HepG2 (cell line): Measurements from ENCODE around the gene LEF1. TPM values are rescaled to one million over a fixed set of nuclear protein-coding genes. Genes with fewer than 3 reads are reported as not detected.

Source experiments
- ATAC-seq: fragments of 200-7000 bp; cut with Tn5 transposase; 3 replicates; pipeline ENCODE4 v1.9.1; 2020; ENCODE audit warnings: mild to moderate bottlenecking, moderate library complexity
- BruUV-seq: library from RNA; stranded (reverse); fragments of 400-500 nt; replicated peaks from 2 replicates; lab custom pipeline; 2021; lab: Mats Ljungman, UMichigan
- CTCF ChIA-PET: fragments of 300-600 bp; formaldehyde crosslinking; extraction: SDS; loops from one replicate; lab custom pipeline; 2021; ENCODE audit warnings: low total read pairs, inconsistent platforms, low intra/inter-chr PET ratio; lab: Yijun Ruan, JAX
- POLR2A ChIA-PET: fragments of 350-600 bp; sonication (Branson Sonifier 250); formaldehyde crosslinking; loops from one replicate; lab custom pipeline; 2020; ENCODE audit warnings: antibody characterized with exemption, inconsistent platforms; lab: Yijun Ruan, JAX
- DNase-seq: peaks from one replicate; pipeline ENCODE4 v3.0.0-alpha.2; 2015; ENCODE audit warnings: low spot score
- FAIRE-seq: peaks from 3 replicates; lab custom pipeline; 2011; peaks lifted over from hg19 to GRCh38; lab: Jason Lieb, UNC
- H2AFZ ChIP-seq: one replicate; pipeline ENCODE4 v1.6.1; 2011; ENCODE audit warnings: low read length, inconsistent platforms
- H3K27ac ChIP-seq: fragments of 300-600 bp; 3 replicates; pipeline ENCODE4 v1.8.0; 2011; ENCODE audit warnings: mixed run types, mild to moderate bottlenecking, mixed read lengths, low read length, inconsistent platforms; ENCODE audit not compliant: insufficient read depth; ENCODE audit errors: extremely low read length
- H3K27me3 ChIP-seq, 2 experiments: fragments of 200-600 bp in 1 of 2; 2 replicates in 1 of 2; 3 replicates in 1 of 2; pipeline versions ENCODE4 v1.6.0 to v1.8.0; 2011; ENCODE audit warnings: low read length in 2 of 2, mild to moderate bottlenecking in 2 of 2, moderate library complexity in 2 of 2, inconsistent platforms in 1 of 2; ENCODE audit not compliant: insufficient read depth in 2 of 2, control insufficient read depth in 1 of 2
- H3K36me3 ChIP-seq, 2 experiments: fragments of 200-600 bp in 1 of 2; replicated peaks in 1 of 2; 2 replicates in 1 of 2; 3 replicates in 1 of 2; pipeline versions ENCODE4 v1.5.1 to v1.8.0; 2011; ENCODE audit warnings: low read length in 2 of 2, inconsistent platforms in 1 of 2; ENCODE audit not compliant: insufficient read depth in 2 of 2, control insufficient read depth in 1 of 2
- H3K4me1 ChIP-seq: 2 replicates; pipeline ENCODE4 v1.5.1; 2012; ENCODE audit warnings: low read length, inconsistent platforms; ENCODE audit not compliant: insufficient read depth
- H3K4me2 ChIP-seq: 2 replicates; pipeline ENCODE4 v1.6.0; 2011; ENCODE audit warnings: low read depth, low read length, inconsistent platforms
- H3K4me3 ChIP-seq, 3 experiments: fragments of 200-600 bp in 1 of 3; sonication (generic), shearing (Covaris generic) in 1 of 3; replicated peaks in 1 of 3; 2 replicates each; pipeline ENCODE4 v1.5.1; 2011 to 2016; ENCODE audit warnings: low read length in 3 of 3, inconsistent platforms in 2 of 3, low read depth in 2 of 3, mild to moderate bottlenecking in 2 of 3, control low read depth in 1 of 3, mixed read lengths in 1 of 3; ENCODE audit not compliant: insufficient read depth in 1 of 3
- H3K79me2 ChIP-seq: one replicate; pipeline ENCODE4 v1.6.1; 2011; ENCODE audit warnings: low read length, inconsistent platforms; ENCODE audit not compliant: insufficient read depth
- H3K9ac ChIP-seq: 2 replicates; pipeline ENCODE4 v1.6.0; 2011; ENCODE audit warnings: mild to moderate bottlenecking, low read depth, low read length, inconsistent platforms; ENCODE audit not compliant: insufficient read depth
- H3K9me3 ChIP-seq: 2 replicates; pipeline ENCODE4 v1.5.1; 2012; ENCODE audit warnings: mild to moderate bottlenecking, low read length
- H4K20me1 ChIP-seq: 2 replicates; pipeline ENCODE4 v1.6.0; 2011; ENCODE audit warnings: inconsistent platforms, mild to moderate bottlenecking, low read length, moderate library complexity; ENCODE audit not compliant: insufficient read depth
- CEBPB ChIP-seq: IDR thresholded peaks from 2 replicates; pipeline ENCODE4 v1.6.1; 2011; ENCODE audit warnings: low read depth, low read length, improper control_type of control experiment, borderline replicate concordance
- FOSL2 ChIP-seq: sonication (generic); formaldehyde crosslinking; IDR thresholded peaks from 2 replicates; pipeline ENCODE4 v1.4.0; 2020; ENCODE audit warnings: missing genetic modification reagents
- MYC ChIP-seq: sonication (generic); formaldehyde crosslinking; IDR thresholded peaks from 2 replicates; pipeline ENCODE4 v1.9.0; 2021; ENCODE audit warnings: missing genetic modification reagents, borderline replicate concordance
- NBN ChIP-seq: fragments of 450-650 bp; conservative IDR thresholded peaks from 2 replicates; pipeline ENCODE4 v1.6.1; 2017
- PHF21A ChIP-seq: sonication (generic); formaldehyde crosslinking; IDR thresholded peaks from 2 replicates; pipeline ENCODE4 v1.5.0; 2020; ENCODE audit warnings: mild to moderate bottlenecking, missing genetic modification reagents
- SETDB1 ChIP-seq: sonication (generic); formaldehyde crosslinking; IDR thresholded peaks from 2 replicates; pipeline ENCODE4 v1.5.1; 2020; ENCODE audit warnings: missing genetic modification reagents, mild to moderate bottlenecking, borderline replicate concordance
- ZBTB7A ChIP-seq: sonication (generic); formaldehyde crosslinking; IDR thresholded peaks from 2 replicates; pipeline ENCODE4 v1.8.0; 2022; ENCODE audit warnings: mild to moderate bottlenecking, missing genetic modification reagents
- ZFAT ChIP-seq: sonication (generic); formaldehyde crosslinking; conservative IDR thresholded peaks from 2 replicates; pipeline ENCODE4 v1.8.1; 2023; ENCODE audit warnings: missing genetic modification reagents, inconsistent platforms
- ZNF572 ChIP-seq: sonication (generic); formaldehyde crosslinking; IDR thresholded peaks from 2 replicates; pipeline ENCODE4 v1.5.1; 2020; ENCODE audit warnings: mild to moderate bottlenecking, missing genetic modification reagents
- WGBS: methylation state at CpG from one replicate; pipeline ENCODE4 v1.1.6; 2017; ENCODE audit warnings: low lambda C conversion rate; 5-methylcytosine and 5-hydroxymethylcytosine counted together
- in situ Hi-C: cut with HindIII; loops from 2 replicates; pipeline ENCODE4 v1.10.0; 2017; ENCODE audit warnings: low pct_unique_long_range_greater_than_20kb; ENCODE audit not compliant: extremely low pct_ligation_motif_present
- intact Hi-C: fragments of 100-400 bp; cut with micrococcal nuclease; formaldehyde crosslinking; loops from one replicate; pipeline ENCODE4 v1.10.0; 2022; ENCODE audit not compliant: unreplicated experiment
- polyA plus RNA-seq, 8 experiments: library from polyadenylated mRNA; depleted of rRNA in 3 of 8; stranded (reverse) in 7 of 8; unstranded in 1 of 8; fragments of >200 nt; fragmentation: Illumina TruSeq in 4 of 8; extraction: Trizol in 4 of 8; gene quantifications; 2 replicates each; pipeline versions ENCODE4 v1.2.1 to v1.2.3, GENCODE V29; 2011 to 2016; ENCODE audit warnings: low read depth in 4 of 8, missing spikeins in 1 of 8, mixed read lengths in 1 of 8; ENCODE audit not compliant: insufficient read depth in 1 of 8
- total RNA-seq, 5 experiments: library from RNA; depleted of rRNA; stranded (reverse); fragments of >200 nt; fragmentation: Illumina TruSeq; extraction: Trizol; gene quantifications; 2 replicates each; pipeline ENCODE4 v1.2.3, GENCODE V29; 2016; ENCODE audit warnings: low read depth in 1 of 5
- TF ChIP-seq, protein P1 (sequence below): sonication (generic); formaldehyde crosslinking; IDR thresholded peaks from 2 replicates; pipeline ENCODE4 v1.4.0; 2020; ENCODE audit warnings: missing genetic modification reagents, low read depth, mild to moderate bottlenecking, borderline replicate concordance
- TF ChIP-seq, protein P2 (sequence below): fragments of 450-650 bp; IDR thresholded peaks from 2 replicates; pipeline ENCODE4 v1.6.1; 2017
- TF ChIP-seq, protein P3 (sequence below): sonication (generic); formaldehyde crosslinking; conservative IDR thresholded peaks from 2 replicates; pipeline ENCODE4 v1.4.0; 2020; ENCODE audit warnings: missing genetic modification reagents
- TF ChIP-seq, protein P4 (sequence below): sonication (generic); formaldehyde crosslinking; IDR thresholded peaks from 2 replicates; pipeline ENCODE4 v1.5.0; 2020; ENCODE audit warnings: mild to moderate bottlenecking, low read depth, missing genetic modification reagents, borderline replicate concordance
- TF ChIP-seq, protein P5 (sequence below): sonication (generic); formaldehyde crosslinking; IDR thresholded peaks from 2 replicates; pipeline ENCODE4 v1.4.0; 2020; ENCODE audit warnings: missing genetic modification reagents, borderline replicate concordance

The LEF1 gene
- total and polyA plus RNA-seq, 2 of the 13 experiments (the other 11 are each of a cell fraction or from before 2014, with no cell fraction given): 0.22 to 0.29 TPM

DNA sequence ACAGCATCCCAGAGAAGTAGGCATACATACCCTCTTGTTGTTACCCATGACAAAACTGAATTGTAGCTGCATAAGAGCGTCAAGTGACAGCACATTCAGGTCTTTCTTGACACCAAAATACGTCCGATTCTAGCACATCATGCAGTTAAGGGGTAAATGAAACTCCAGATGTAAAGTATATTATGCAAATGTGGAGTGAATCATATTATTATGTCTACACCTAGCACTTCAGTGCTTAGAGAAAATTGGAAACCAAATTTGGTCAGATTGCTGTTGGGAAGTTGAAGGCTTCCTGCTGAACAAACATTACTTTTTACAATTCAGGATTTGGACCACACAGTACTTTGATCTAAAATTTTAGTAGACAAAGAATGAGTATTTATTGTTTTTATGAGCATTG is 24.2 kb upstream of the LEF1 start (continued):
- TF ChIP-seq, protein P1, sequence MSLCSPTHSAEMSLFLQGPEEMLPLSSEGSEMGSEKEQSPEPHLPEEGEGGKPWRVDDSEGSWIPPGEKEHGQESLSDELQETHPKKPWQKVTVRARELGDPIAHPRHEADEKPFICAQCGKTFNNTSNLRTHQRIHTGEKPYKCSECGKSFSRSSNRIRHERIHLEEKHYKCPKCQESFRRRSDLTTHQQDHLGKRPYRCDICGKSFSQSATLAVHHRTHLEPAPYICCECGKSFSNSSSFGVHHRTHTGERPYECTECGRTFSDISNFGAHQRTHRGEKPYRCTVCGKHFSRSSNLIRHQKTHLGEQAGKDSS (CRISPR knock-in tag): no peak
- TF ChIP-seq, protein P2, sequence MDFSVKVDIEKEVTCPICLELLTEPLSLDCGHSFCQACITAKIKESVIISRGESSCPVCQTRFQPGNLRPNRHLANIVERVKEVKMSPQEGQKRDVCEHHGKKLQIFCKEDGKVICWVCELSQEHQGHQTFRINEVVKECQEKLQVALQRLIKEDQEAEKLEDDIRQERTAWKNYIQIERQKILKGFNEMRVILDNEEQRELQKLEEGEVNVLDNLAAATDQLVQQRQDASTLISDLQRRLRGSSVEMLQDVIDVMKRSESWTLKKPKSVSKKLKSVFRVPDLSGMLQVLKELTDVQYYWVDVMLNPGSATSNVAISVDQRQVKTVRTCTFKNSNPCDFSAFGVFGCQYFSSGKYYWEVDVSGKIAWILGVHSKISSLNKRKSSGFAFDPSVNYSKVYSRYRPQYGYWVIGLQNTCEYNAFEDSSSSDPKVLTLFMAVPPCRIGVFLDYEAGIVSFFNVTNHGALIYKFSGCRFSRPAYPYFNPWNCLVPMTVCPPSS: no peak
- TF ChIP-seq CEBPB (no peak), PHF21A (CRISPR knock-in tag) (no peak), ZBTB7A (CRISPR knock-in tag) (no peak), NBN (no peak), ZNF572 (CRISPR knock-in tag) (no peak)
- TF ChIP-seq, all 625 proteins: peak for 0

DNA sequence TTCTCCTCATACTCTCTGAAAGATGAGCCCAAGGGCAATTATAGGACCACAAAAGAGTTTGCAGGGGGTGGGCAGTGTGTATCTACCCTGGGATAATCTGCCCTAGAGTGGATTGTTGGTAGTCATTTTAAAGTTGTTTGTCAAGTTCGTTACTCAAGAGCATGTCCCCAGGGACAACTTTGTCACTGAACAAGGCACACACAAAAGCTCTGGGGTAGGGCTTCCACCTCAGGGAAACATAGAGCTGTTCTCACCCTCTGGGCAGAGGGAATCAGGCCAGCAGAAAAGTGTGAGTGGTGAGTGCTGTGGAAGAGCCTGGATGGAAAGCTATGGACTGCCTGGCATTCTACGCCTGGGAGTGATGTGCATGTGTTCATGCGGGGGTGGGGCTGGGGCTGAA is 23.3 kb upstream of the LEF1 start:
- ChIA-PET POLR2A (no interaction called here), CTCF (no interaction called here)
- no peaks in the 10 kb centered on the region for H3K36me3 ChIP-seq
- no peak overlapping the region for H3K4me2 ChIP-seq
- H3K27ac ChIP-seq: no peak overlapping the region
- H3K9ac ChIP-seq: no peak overlapping the region
- no peaks in the 10 kb centered on the region for H3K9me3 ChIP-seq
- H3K79me2 ChIP-seq: no peaks in the 10 kb centered on the region
- 11% methylated on average over 3 of the region's 3 CpGs for WGBS
- in situ Hi-C loops (no loop called here), intact Hi-C loops (no loop called here)
- H4K20me1 ChIP-seq: no peaks in the 10 kb centered on the region
- H3K4me1 ChIP-seq: no peaks in the 10 kb centered on the region
- DNase-seq (no peak), FAIRE-seq (no peak), ATAC-seq (no peak)
- peaks cover 0 to 1% of the 10 kb centered on the region in 2 experiments; a peak in 1 of 5 replicates for H3K27me3 ChIP-seq
- no peak overlapping the region for H3K4me3 ChIP-seq
- no TSS peak for BruUV-seq
- no peak for TF ChIP-seq FOSL2
- no peak for TF ChIP-seq MYC (CRISPR knock-in tag)
- no peak for TF ChIP-seq ZFAT (CRISPR knock-in tag)
- TF ChIP-seq, protein P3, sequence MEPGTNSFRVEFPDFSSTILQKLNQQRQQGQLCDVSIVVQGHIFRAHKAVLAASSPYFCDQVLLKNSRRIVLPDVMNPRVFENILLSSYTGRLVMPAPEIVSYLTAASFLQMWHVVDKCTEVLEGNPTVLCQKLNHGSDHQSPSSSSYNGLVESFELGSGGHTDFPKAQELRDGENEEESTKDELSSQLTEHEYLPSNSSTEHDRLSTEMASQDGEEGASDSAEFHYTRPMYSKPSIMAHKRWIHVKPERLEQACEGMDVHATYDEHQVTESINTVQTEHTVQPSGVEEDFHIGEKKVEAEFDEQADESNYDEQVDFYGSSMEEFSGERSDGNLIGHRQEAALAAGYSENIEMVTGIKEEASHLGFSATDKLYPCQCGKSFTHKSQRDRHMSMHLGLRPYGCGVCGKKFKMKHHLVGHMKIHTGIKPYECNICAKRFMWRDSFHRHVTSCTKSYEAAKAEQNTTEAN (CRISPR knock-in tag): no peak
- TF ChIP-seq, protein P4, sequence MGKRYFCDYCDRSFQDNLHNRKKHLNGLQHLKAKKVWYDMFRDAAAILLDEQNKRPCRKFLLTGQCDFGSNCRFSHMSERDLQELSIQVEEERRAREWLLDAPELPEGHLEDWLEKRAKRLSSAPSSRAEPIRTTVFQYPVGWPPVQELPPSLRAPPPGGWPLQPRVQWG (CRISPR knock-in tag): no peak
- TF ChIP-seq, protein P5, sequence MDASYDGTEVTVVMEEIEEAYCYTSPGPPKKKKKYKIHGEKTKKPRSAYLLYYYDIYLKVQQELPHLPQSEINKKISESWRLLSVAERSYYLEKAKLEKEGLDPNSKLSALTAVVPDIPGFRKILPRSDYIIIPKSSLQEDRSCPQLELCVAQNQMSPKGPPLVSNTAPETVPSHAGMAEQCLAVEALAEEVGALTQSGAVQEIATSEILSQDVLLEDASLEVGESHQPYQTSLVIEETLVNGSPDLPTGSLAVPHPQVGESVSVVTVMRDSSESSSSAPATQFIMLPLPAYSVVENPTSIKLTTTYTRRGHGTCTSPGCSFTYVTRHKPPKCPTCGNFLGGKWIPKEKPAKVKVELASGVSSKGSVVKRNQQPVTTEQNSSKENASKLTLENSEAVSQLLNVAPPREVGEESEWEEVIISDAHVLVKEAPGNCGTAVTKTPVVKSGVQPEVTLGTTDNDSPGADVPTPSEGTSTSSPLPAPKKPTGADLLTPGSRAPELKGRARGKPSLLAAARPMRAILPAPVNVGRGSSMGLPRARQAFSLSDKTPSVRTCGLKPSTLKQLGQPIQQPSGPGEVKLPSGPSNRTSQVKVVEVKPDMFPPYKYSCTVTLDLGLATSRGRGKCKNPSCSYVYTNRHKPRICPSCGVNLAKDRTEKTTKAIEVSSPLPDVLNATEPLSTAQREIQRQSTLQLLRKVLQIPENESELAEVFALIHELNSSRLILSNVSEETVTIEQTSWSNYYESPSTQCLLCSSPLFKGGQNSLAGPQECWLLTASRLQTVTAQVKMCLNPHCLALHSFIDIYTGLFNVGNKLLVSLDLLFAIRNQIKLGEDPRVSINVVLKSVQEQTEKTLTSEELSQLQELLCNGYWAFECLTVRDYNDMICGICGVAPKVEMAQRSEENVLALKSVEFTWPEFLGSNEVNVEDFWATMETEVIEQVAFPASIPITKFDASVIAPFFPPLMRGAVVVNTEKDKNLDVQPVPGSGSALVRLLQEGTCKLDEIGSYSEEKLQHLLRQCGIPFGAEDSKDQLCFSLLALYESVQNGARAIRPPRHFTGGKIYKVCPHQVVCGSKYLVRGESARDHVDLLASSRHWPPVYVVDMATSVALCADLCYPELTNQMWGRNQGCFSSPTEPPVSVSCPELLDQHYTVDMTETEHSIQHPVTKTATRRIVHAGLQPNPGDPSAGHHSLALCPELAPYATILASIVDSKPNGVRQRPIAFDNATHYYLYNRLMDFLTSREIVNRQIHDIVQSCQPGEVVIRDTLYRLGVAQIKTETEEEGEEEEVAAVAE (CRISPR knock-in tag): no peak
- no peak for TF ChIP-seq SETDB1
- H2AFZ ChIP-seq: no peak overlapping the region
